H9 (cell line): ENCODE results near the gene GARNL3. TPM values are rescaled to one million over a fixed set of nuclear protein-coding genes. Genes with fewer than 3 reads are reported as not detected.
A peak's percentile ranks its signal among the peaks of the same experiment; 100 is the strongest.

ENCODE experiments used
- DNase-seq: peaks from one replicate; pipeline ENCODE4 v3.0.0-alpha.2; 2017
- H2AFZ ChIP-seq: one replicate; pipeline ENCODE4 v1.6.1; 2013; ENCODE audit warnings: mild to moderate bottlenecking, low read length, control low read depth, moderate library complexity
- H2AK5ac ChIP-seq: 2 replicates; pipeline ENCODE4 v1.6.1; 2013; ENCODE audit warnings: low read length, control low read depth, mixed read lengths; ENCODE audit not compliant: insufficient read length
- H2BK120ac ChIP-seq: one replicate; pipeline ENCODE4 v1.6.1; 2013; ENCODE audit warnings: low read depth, mild to moderate bottlenecking, low read length, control low read depth, inconsistent platforms; ENCODE audit not compliant: poor library complexity, severe bottlenecking
- H2BK12ac ChIP-seq: 2 replicates; pipeline ENCODE4 v1.6.1; 2013; ENCODE audit warnings: low read length, control low read depth, mixed read lengths, low read depth; ENCODE audit not compliant: insufficient read length
- H2BK15ac ChIP-seq: 2 replicates; pipeline ENCODE4 v1.6.1; 2013; ENCODE audit warnings: low read depth, low read length, control low read depth
- H2BK20ac ChIP-seq: one replicate; pipeline ENCODE4 v1.6.1; 2013; ENCODE audit warnings: low read depth, mild to moderate bottlenecking, low read length, control low read depth, inconsistent platforms; ENCODE audit not compliant: poor library complexity, severe bottlenecking
- H2BK5ac ChIP-seq: 2 replicates; pipeline ENCODE4 v1.6.1; 2013; ENCODE audit warnings: low read length, control low read depth, mixed read lengths; ENCODE audit not compliant: insufficient read length
- H3K14ac ChIP-seq: 2 replicates; pipeline ENCODE4 v1.6.1; 2013; ENCODE audit warnings: low read length, control low read depth; ENCODE audit not compliant: insufficient read depth
- H3K18ac ChIP-seq: 2 replicates; pipeline ENCODE4 v1.6.1; 2013; ENCODE audit warnings: low read depth, mild to moderate bottlenecking, mixed read lengths, low read length, control low read depth; ENCODE audit not compliant: insufficient read length
- H3K23ac ChIP-seq: 2 replicates; pipeline ENCODE4 v1.6.1; 2013; ENCODE audit warnings: low read length, control low read depth, mixed read lengths, low read depth; ENCODE audit not compliant: insufficient read length
- H3K23me2 ChIP-seq: 2 replicates; pipeline ENCODE4 v1.6.1; 2013; ENCODE audit warnings: low read depth, mild to moderate bottlenecking, mixed read lengths, low read length, control low read depth; ENCODE audit not compliant: insufficient read length, poor library complexity, severe bottlenecking
- H3K27ac ChIP-seq: 2 replicates; pipeline ENCODE4 v1.5.1; 2013; ENCODE audit warnings: low read length, control low read depth, mixed read lengths, low read depth; ENCODE audit not compliant: insufficient read length
- H3K27me3 ChIP-seq: 2 replicates; pipeline ENCODE4 v1.6.1; 2013; ENCODE audit warnings: low read length, control low read depth, inconsistent platforms; ENCODE audit not compliant: insufficient read depth
- H3K4ac ChIP-seq: 2 replicates; pipeline ENCODE4 v1.6.1; 2013; ENCODE audit warnings: low read depth, mild to moderate bottlenecking, control low read depth, inconsistent platforms, low read length, moderate library complexity
- H3K4me1 ChIP-seq: 2 replicates; pipeline ENCODE4 v1.6.1; 2013; ENCODE audit warnings: low read length, control low read depth, inconsistent platforms; ENCODE audit not compliant: insufficient read depth
- H3K4me2 ChIP-seq: 2 replicates; pipeline ENCODE4 v1.6.1; 2013; ENCODE audit warnings: low read length, control low read depth, mixed read lengths; ENCODE audit not compliant: insufficient read length, insufficient read depth
- H3K56ac ChIP-seq: 2 replicates; pipeline ENCODE4 v1.6.1; 2013; ENCODE audit warnings: low read depth, mild to moderate bottlenecking, mixed read lengths, low read length, control low read depth; ENCODE audit not compliant: insufficient read length
- H3K79me1 ChIP-seq: 2 replicates; pipeline ENCODE4 v1.6.1; 2013; ENCODE audit warnings: low read depth, mild to moderate bottlenecking, moderate library complexity, low read length, control low read depth, inconsistent platforms; ENCODE audit not compliant: insufficient read depth, poor library complexity, severe bottlenecking
- H3K79me2 ChIP-seq: 2 replicates; pipeline ENCODE4 v1.6.1; 2013; ENCODE audit warnings: low read length, control low read depth, inconsistent platforms; ENCODE audit not compliant: insufficient read depth
- H3K9ac ChIP-seq: 2 replicates; pipeline ENCODE4 v1.6.1; 2013; ENCODE audit warnings: low read length, control low read depth, mixed read lengths; ENCODE audit not compliant: insufficient read length; ENCODE audit errors: extremely low read depth
- H3K9me3 ChIP-seq: one replicate; pipeline ENCODE4 v1.6.1; 2013; ENCODE audit warnings: low read depth, low read length, inconsistent platforms; ENCODE audit not compliant: control insufficient read depth
- H3T11ph ChIP-seq: one replicate; pipeline ENCODE4 v1.6.1; 2013; ENCODE audit warnings: mild to moderate bottlenecking, low read length, control low read depth, inconsistent platforms
- H4K20me1 ChIP-seq: one replicate; pipeline ENCODE4 v1.6.1; 2013; ENCODE audit not compliant: control insufficient read depth, insufficient read length, insufficient read depth
- H4K5ac ChIP-seq: 2 replicates; pipeline ENCODE4 v1.6.1; 2013; ENCODE audit warnings: low read depth, mild to moderate bottlenecking, mixed read lengths, low read length, control low read depth; ENCODE audit not compliant: insufficient read length
- H4K8ac ChIP-seq: replicated peaks from 2 replicates; pipeline ENCODE4 v1.6.1; 2013; ENCODE audit warnings: low read length, control low read depth, mixed read lengths, low read depth; ENCODE audit not compliant: insufficient read length
- H4K91ac ChIP-seq: 2 replicates; pipeline ENCODE4 v1.6.1; 2013; ENCODE audit warnings: low read depth, mild to moderate bottlenecking, moderate library complexity, mixed read lengths, low read length, control low read depth; ENCODE audit not compliant: insufficient read length
- H3K27ac Mint-ChIP-seq, 3 experiments: 2 replicates in 2 of 3; 3 replicates in 1 of 3; pipeline ENCODE4 v1.8.0; 2020 to 2021; ENCODE audit warnings: mixed read lengths in 3 of 3, mild to moderate bottlenecking in 1 of 3, moderate library complexity in 1 of 3
- H3K27me3 Mint-ChIP-seq: 2 replicates; pipeline ENCODE4 v1.8.0; 2021; ENCODE audit warnings: low read depth, mild to moderate bottlenecking, moderate library complexity, mixed read lengths
- H3K36me3 Mint-ChIP-seq, 3 experiments: 2 replicates in 2 of 3; 3 replicates in 1 of 3; pipeline ENCODE4 v1.8.0; 2020 to 2021; ENCODE audit warnings: low read depth in 3 of 3, mixed read lengths in 3 of 3; ENCODE audit not compliant: insufficient read depth in 1 of 3
- H3K4me1 Mint-ChIP-seq, 2 experiments: 2 replicates each; pipeline ENCODE4 v1.8.0; 2020; ENCODE audit warnings: mixed read lengths in 2 of 2
- H3K4me3 Mint-ChIP-seq, 2 experiments: 2 replicates in 1 of 2; 3 replicates in 1 of 2; pipeline ENCODE4 v1.8.0; 2020 to 2021; ENCODE audit warnings: mild to moderate bottlenecking in 2 of 2, mixed read lengths in 2 of 2, moderate library complexity in 1 of 2
- H3K9me3 Mint-ChIP-seq, 2 experiments: 2 replicates in 1 of 2; 3 replicates in 1 of 2; pipeline ENCODE4 v1.8.0; 2020; ENCODE audit warnings: mild to moderate bottlenecking in 2 of 2, mixed read lengths in 2 of 2, moderate library complexity in 1 of 2
- WGBS: extraction: QIAGEN DNeasy Blood & Tissue Kit; methylation state at CpG from one replicate; pipeline ENCODE4 v1.1.7; 2013; ENCODE audit warnings: missing lambda C conversion rate, low lambda C conversion rate, mixed read lengths; ENCODE audit not compliant: insufficient read length; ENCODE audit errors: extremely low coverage; 5-methylcytosine and 5-hydroxymethylcytosine counted together
- total RNA-seq: library from RNA; stranded (reverse); gene quantifications from 2 replicates; pipeline ENCODE4 v1.2.1, GENCODE V29; 2021
- TF ChIP-seq, protein P1 (sequence below): fragments of 200-600 bp; sonication (generic); conservative IDR thresholded peaks from 3 replicates; pipeline ENCODE4 v1.8.0; 2021; ENCODE audit warnings: antibody characterized with exemption, mild to moderate bottlenecking

Gene GARNL3
- total RNA-seq, 1 experiment from 2014 or later = 8.7 TPM

GRCh38 chr9:127293767-127294166 is 29.2 kb downstream of the GARNL3 start:
- Histone ChIP-seq H3K23ac (no peak overlapping the region), H2BK5ac (no peak overlapping the region), H3T11ph (no peak overlapping the region), H3K27me3 (no peaks in the 10 kb centered on the region), H2AK5ac (no peak overlapping the region), H3K27ac (no peak overlapping the region), H3K9ac (no peak overlapping the region), H4K8ac (no peak overlapping the region), H3K4me1 (no peaks in the 10 kb centered on the region), H4K5ac (no peak overlapping the region), H3K79me1 (no peaks in the 10 kb centered on the region), H2BK120ac (no peak overlapping the region), H4K20me1 (no peaks in the 10 kb centered on the region), H4K91ac (no peak overlapping the region), H3K56ac (no peak overlapping the region), H3K14ac (no peak overlapping the region), H2BK15ac (no peak overlapping the region), H2BK12ac (no peak overlapping the region), H3K4me2 (no peak overlapping the region), H3K4ac (no peak overlapping the region), H3K18ac (no peak overlapping the region), H2AFZ (no peak overlapping the region), H2BK20ac (no peak overlapping the region), H3K9me3 (no peaks in the 10 kb centered on the region), H3K23me2 (no peaks in the 10 kb centered on the region), H3K79me2 (no peaks in the 10 kb centered on the region)
- no CpG with 5 or more reads among the region's 1 CpG for WGBS
- Mint-ChIP-seq H3K9me3 (no peaks in the 10 kb centered on the region), H3K4me3 (no peak overlapping the region), H3K27me3 (no peaks in the 10 kb centered on the region), H3K36me3 (no peaks in the 10 kb centered on the region; a peak in 1 of 7 replicates), H3K27ac (peak overlapping the region in 2 of 3 experiments; percentile 16 to 27; a peak in 1 of 7 replicates), H3K4me1 (no peaks in the 10 kb centered on the region)
- TF ChIP-seq, protein P1, sequence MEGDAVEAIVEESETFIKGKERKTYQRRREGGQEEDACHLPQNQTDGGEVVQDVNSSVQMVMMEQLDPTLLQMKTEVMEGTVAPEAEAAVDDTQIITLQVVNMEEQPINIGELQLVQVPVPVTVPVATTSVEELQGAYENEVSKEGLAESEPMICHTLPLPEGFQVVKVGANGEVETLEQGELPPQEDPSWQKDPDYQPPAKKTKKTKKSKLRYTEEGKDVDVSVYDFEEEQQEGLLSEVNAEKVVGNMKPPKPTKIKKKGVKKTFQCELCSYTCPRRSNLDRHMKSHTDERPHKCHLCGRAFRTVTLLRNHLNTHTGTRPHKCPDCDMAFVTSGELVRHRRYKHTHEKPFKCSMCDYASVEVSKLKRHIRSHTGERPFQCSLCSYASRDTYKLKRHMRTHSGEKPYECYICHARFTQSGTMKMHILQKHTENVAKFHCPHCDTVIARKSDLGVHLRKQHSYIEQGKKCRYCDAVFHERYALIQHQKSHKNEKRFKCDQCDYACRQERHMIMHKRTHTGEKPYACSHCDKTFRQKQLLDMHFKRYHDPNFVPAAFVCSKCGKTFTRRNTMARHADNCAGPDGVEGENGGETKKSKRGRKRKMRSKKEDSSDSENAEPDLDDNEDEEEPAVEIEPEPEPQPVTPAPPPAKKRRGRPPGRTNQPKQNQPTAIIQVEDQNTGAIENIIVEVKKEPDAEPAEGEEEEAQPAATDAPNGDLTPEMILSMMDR = no peak
- DNase-seq = no peak
